MV-4-11 (cell line): ENCODE data around the gene NOL6.
A peak's percentile ranks its signal among the peaks of the same experiment; 100 is the strongest.
"Not testable (repeated sequence)": the region's sequence is repeated elsewhere in the genome, so short reads cannot be mapped to it uniquely, and the experiment has no call there.

Experiments
- DNase-seq: peaks from one replicate; lab custom pipeline; 2025; lab: John Stamatoyannopoulos, UW

Gene NOL6

DNA sequence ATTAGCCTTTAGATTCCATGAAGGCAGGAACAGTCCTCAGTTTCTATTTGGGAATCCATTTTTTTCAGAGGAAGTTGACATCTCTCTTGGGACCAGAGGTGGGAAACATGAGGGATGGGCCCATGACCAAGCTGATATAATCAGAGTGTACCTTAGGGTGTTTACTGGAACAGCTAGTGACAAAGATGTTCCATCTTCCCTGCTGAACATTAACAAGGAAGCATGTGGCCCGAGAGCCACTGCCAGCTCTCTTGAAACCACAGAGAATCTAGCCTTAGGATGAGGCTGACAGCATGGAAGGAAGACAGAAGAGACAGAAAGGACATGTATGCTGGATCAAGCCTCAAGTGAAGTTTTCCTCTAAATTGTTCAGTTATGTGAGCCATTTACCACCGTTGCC lies 42.3 kb downstream of the NOL6 start:
- no peak for DNase-seq

- DNase-seq, result no peak
Observed at GRCh38 chr9:33430942-33431341, 42.8 kb downstream of the NOL6 start.

- peak; percentile 44 for DNase-seq
Observed at GRCh38 chr9:33429256-33429985, 44.3 kb downstream of the NOL6 start.

GRCh38 chr9:33426843-33427293 lies 46.9 kb downstream of the NOL6 start:
- DNase-seq, result no peak

DNA sequence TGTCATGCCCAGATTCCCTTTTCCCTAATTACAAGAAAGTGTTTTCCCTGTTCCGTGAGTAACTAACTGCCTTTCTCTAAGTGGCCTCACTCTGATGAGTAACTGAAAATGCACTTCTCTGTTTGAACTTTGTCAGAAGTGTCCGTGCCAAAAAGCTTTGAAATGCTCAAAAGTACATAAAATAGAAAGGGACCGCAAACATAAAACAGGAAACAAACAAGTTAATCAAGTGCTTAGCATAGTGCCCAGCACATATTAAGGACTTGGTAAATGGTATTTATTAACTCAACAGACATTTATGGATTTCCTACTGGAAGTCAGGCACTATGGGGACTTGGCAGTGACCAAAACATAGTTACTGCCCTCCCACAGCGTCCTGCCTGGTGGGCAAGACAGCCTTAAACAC lies 48.6 kb downstream of the NOL6 start:
- DNase-seq, result no peak

DNA sequence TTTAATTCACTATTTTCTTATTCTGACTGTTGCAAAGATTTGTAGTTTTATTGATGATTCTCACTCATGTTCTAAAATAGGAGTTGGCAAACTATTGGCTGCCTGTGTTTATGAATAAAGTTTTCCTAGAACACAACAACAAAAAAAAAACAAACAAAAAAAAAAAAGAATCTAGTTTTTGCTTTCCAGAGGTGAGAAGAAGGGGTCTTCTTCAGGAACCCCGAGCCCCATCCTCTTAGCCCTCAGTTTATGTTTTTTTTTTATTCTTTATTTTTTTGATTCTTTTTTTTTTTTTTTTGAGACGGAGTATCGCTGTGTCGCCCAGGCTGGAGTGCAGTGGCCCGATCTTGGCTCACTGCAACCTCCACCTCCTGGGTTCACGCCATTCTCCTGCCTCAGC lies 49.2 kb downstream of the NOL6 start:
- DNase-seq, result not testable (repeated sequence)

DNA sequence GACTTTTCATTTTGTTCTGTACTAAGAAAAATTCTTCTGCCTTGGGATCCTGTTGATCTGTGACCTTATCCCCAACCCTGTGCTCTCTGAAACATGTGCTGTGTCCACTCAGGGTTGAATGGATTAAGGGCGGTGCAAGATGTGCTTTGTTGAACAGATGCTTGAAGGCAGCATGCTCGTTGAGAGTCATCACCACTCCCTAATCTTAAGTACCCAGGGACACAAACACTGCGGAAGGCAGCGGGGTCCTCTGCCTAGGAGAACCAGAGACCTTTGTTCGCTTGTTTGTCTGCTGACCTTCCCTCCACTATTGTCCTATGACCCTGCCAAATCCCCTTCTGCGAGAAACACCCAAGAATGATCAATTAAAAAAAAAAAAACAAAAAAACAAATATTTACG lies 49.7 kb downstream of the NOL6 start:
- DNase-seq, result not testable (repeated sequence)

GRCh38 chr9:33419708-33420303 lies 53.9 kb downstream of the NOL6 start:
- no peak for DNase-seq

DNA sequence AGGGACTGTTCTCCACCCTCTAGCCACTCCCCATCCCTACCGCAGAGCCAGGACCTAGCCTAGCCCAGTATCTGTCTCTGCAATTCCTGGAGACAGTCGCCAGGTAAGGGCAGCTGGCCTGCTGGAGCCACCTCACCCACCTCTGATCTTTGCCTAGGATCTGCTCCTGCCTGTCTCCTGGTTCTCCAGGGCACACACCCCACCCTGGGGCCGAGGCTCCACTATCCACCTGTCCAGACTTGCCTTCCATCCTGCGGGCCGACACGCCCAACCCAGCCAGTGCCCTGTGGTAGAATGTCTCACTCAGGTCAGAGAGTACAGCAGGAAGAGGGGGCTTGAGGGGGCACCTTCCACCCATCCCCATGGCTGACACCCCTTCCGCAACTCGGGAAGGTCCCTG lies 55.6 kb downstream of the NOL6 start:
- DNase-seq, result no peak

DNA sequence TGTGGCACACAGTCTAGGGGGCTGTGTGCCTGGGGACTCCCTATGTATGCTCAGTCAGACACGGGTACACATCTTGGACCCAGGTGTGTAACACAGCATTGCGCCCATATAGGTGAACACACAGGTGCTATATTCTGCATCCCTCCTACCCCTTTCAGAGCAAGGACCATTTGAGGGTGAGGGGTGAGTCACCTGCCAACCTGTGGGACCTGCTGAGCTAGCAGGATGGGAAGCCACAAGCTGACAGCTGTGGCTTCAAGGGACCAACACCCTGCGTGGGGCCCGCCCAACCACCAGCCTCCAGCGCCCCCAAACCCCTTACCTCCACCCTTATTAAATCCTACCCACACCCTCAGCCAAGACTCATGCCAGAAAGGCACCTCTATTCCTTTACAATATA lies 56.7 kb downstream of the NOL6 start:
- no peak for DNase-seq

GRCh38 chr9:33415501-33416038 lies 58.2 kb downstream of the NOL6 start:
- DNase-seq, result peak; percentile 27

- no peak for DNase-seq
Observed at GRCh38 chr9:33414889-33415500, 58.7 kb downstream of the NOL6 start.

GRCh38 chr9:33414268-33414667 lies 59.5 kb downstream of the NOL6 start:
- DNase-seq, result no peak
